Activated CD8-positive, alpha-beta T cell treated with anti-CD3 and anti-CD28 coated beads, Interleukin-2, amount 10 ng/mL, durations not matched to agents 7 days and 5 days (primary cell): ENCODE measurements around the gene BMP2K. TPM values are rescaled to one million over a fixed set of nuclear protein-coding genes. Genes with fewer than 3 reads are reported as not detected.
"Not testable (repeated sequence)": the region's sequence is repeated elsewhere in the genome, so short reads cannot be mapped to it uniquely, and the experiment has no call there.

Experiments
- ATAC-seq: fragments of 150-1000 bp; cut with Tn5 transposase; one replicate; pipeline ENCODE4 v1.10.0; 2021; ENCODE audit warnings: moderate library complexity
- CTCF ChIA-PET: fragments of 350-600 bp; sonication (Branson Sonifier 250); formaldehyde crosslinking; loops from one replicate; lab custom pipeline; 2021; ENCODE audit warnings: antibody characterized with exemption; lab: Charles Lee
- POLR2A ChIA-PET: fragments of 350-600 bp; sonication (Branson Sonifier 250); formaldehyde crosslinking; loops from one replicate; lab custom pipeline; 2021; ENCODE audit warnings: antibody characterized with exemption; lab: Charles Lee
- DNase-seq: peaks from one replicate; pipeline ENCODE4 v3.0.0-alpha.2; 2020
- H3K27ac Mint-ChIP-seq: one replicate; pipeline ENCODE4 v1.8.0; 2021; ENCODE audit warnings: mild to moderate bottlenecking, mixed read lengths
- H3K27me3 Mint-ChIP-seq: one replicate; pipeline ENCODE4 v1.8.0; 2021; ENCODE audit warnings: low read depth, mixed read lengths
- H3K36me3 Mint-ChIP-seq: one replicate; pipeline ENCODE4 v1.8.0; 2021; ENCODE audit warnings: low read depth, mixed read lengths
- H3K4me1 Mint-ChIP-seq: one replicate; pipeline ENCODE4 v1.8.0; 2021; ENCODE audit warnings: low read depth, mixed read lengths
- H3K4me3 Mint-ChIP-seq: one replicate; pipeline ENCODE4 v1.8.0; 2021; ENCODE audit warnings: mild to moderate bottlenecking, mixed read lengths
- H3K9me3 Mint-ChIP-seq: one replicate; pipeline ENCODE4 v1.8.0; 2022; ENCODE audit warnings: mixed read lengths; ENCODE audit not compliant: insufficient read depth
- total RNA-seq, 2 experiments: library from RNA; stranded (reverse); gene quantifications; one replicate each; pipeline ENCODE4 v1.2.3, GENCODE V29; 2021

Gene BMP2K
- total RNA-seq, 2 experiments from 2014 or later = 27.2 to 28.8 TPM

DNA sequence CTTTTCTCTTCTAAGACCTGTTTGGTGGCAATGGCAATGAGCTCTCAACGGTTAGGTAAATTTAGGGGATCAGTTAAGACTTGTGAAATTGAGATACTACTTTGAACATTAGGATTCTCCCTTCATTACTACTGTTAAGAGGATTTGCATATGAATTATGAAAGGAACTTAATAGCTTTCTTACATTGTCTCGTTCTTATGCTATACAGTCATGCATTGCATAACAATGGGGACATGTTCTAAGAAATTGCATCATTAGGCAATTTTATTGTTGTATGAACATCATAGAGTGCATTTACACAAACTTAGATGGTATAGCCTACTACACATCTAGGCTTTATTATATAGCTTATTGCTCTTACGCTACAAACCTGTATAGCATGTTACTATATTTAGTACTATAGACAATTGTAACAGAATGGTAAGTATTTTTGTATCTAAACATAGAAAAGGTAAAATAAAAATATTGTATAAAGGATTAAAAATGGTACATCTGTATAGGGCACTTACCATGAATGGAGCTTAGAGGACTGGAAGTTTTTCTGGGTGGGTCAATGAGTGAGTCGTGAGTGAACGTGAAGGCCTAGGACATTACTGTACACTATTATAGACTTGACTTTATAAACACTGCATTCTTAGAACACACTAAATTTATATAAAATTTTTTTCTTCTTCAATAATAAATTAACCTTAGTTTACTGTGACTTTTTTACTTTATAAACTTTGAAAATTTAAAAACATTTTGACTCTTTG is 100.6 kb downstream of the BMP2K start:
- POLR2A ChIA-PET = no interaction called here
- DNase-seq = no peak
- no peak overlapping the region for H3K27ac Mint-ChIP-seq
- ATAC-seq = no peak
- peaks cover 21% of the 10 kb centered on the region for H3K36me3 Mint-ChIP-seq
- H3K27me3 Mint-ChIP-seq = no peaks in the 10 kb centered on the region
- CTCF ChIA-PET = interaction anchor here (0.8 kb wide), 1 partner anchor 14 kb away, joined by 3 read pairs; no protein-coding TSS in a partner anchor
- H3K4me3 Mint-ChIP-seq = no peak overlapping the region
- no peaks in the 10 kb centered on the region for H3K4me1 Mint-ChIP-seq
- no peaks in the 10 kb centered on the region for H3K9me3 Mint-ChIP-seq

GRCh38 chr4:78878031-78878430 is 101.9 kb downstream of the BMP2K start:
- no peaks in the 10 kb centered on the region for H3K9me3 Mint-ChIP-seq
- H3K27me3 Mint-ChIP-seq = no peaks in the 10 kb centered on the region
- ChIA-PET POLR2A (no interaction called here), CTCF (no interaction called here)
- H3K36me3 Mint-ChIP-seq = peaks cover 11% of the 10 kb centered on the region
- no peak for ATAC-seq
- no peak overlapping the region for H3K4me3 Mint-ChIP-seq
- DNase-seq = no peak
- H3K27ac Mint-ChIP-seq = no peak overlapping the region
- H3K4me1 Mint-ChIP-seq = no peaks in the 10 kb centered on the region

- CTCF ChIA-PET = no interaction called here
- no peak overlapping the region for H3K27ac Mint-ChIP-seq
- H3K4me3 Mint-ChIP-seq = no peak overlapping the region
These were observed 104.8 kb downstream of the BMP2K start for GRCh38 chr4:78880874-78881492.

GRCh38 chr4:78885598-78885997 is 109.4 kb downstream of the BMP2K start:
- no peak for DNase-seq

More at GRCh38 chr4:78880874-78881492, 104.8 kb downstream of the BMP2K start:
- no peak for DNase-seq
- H3K9me3 Mint-ChIP-seq = no peaks in the 10 kb centered on the region
- no peak for ATAC-seq
- H3K4me1 Mint-ChIP-seq = no peaks in the 10 kb centered on the region
- H3K27me3 Mint-ChIP-seq = no peaks in the 10 kb centered on the region
- peaks cover 2% of the 10 kb centered on the region for H3K36me3 Mint-ChIP-seq
- POLR2A ChIA-PET = no interaction called here

GRCh38 chr4:78889955-78890354 is 113.8 kb downstream of the BMP2K start:
- Mint-ChIP-seq H3K4me1 (peaks cover 7% of the 10 kb centered on the region), H3K9me3 (no peaks in the 10 kb centered on the region), H3K27ac (no peak overlapping the region), H3K27me3 (no peaks in the 10 kb centered on the region), H3K4me3 (no peak overlapping the region), H3K36me3 (peaks cover 31% of the 10 kb centered on the region)
- POLR2A ChIA-PET = no interaction called here
- ATAC-seq = no peak
- DNase-seq = no peak
- CTCF ChIA-PET = interaction anchor here (0.7 kb wide), 1 partner anchor 13 kb away, joined by 3 read pairs; no protein-coding TSS in a partner anchor

More at GRCh38 chr4:78885598-78885997, 109.4 kb downstream of the BMP2K start:
- H3K36me3 Mint-ChIP-seq = peaks cover 11% of the 10 kb centered on the region
- H3K9me3 Mint-ChIP-seq = no peaks in the 10 kb centered on the region
- ChIA-PET CTCF (no interaction called here), POLR2A (no interaction called here)
- H3K4me1 Mint-ChIP-seq = peaks cover 6% of the 10 kb centered on the region
- H3K27me3 Mint-ChIP-seq = no peaks in the 10 kb centered on the region
- no peak overlapping the region for H3K27ac Mint-ChIP-seq
- ATAC-seq = no peak
- H3K4me3 Mint-ChIP-seq = no peak overlapping the region

- Mint-ChIP-seq H3K27me3 (no peaks in the 10 kb centered on the region), H3K4me3 (no peak overlapping the region), H3K9me3 (no peaks in the 10 kb centered on the region), H3K36me3 (peaks cover 9% of the 10 kb centered on the region), H3K27ac (no peak overlapping the region), H3K4me1 (no peaks in the 10 kb centered on the region)
- ATAC-seq = no peak
- POLR2A ChIA-PET = no interaction called here
- no peak for DNase-seq
- CTCF ChIA-PET = no interaction called here
These were observed 123.2 kb downstream of the BMP2K start for GRCh38 chr4:78899302-78899701.

DNA sequence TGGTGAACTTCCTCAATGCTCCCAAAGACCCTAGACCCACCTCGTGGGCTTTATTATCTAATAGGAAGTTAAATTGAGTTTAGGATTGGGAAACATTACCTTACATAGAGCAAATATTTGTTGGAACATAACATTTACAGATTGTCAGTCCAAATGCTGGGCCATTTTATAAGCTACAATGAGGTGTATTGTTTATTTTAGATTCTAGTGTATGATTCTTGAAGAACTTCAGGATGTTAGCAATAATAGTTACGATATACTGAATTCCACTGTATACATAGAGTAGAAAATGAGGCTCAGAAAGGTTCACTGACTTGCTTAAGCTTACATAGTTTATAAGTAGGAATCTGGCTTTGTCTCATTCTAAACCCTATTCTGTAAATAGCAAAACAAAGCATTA is 125.7 kb downstream of the BMP2K start:
- no peak for DNase-seq
- no peaks in the 10 kb centered on the region for H3K9me3 Mint-ChIP-seq
- no peaks in the 10 kb centered on the region for H3K36me3 Mint-ChIP-seq
- no peak overlapping the region for H3K27ac Mint-ChIP-seq
- no peaks in the 10 kb centered on the region for H3K27me3 Mint-ChIP-seq
- CTCF ChIA-PET = no interaction called here
- POLR2A ChIA-PET = no interaction called here
- H3K4me1 Mint-ChIP-seq = no peaks in the 10 kb centered on the region
- no peak overlapping the region for H3K4me3 Mint-ChIP-seq
- no peak for ATAC-seq

DNA sequence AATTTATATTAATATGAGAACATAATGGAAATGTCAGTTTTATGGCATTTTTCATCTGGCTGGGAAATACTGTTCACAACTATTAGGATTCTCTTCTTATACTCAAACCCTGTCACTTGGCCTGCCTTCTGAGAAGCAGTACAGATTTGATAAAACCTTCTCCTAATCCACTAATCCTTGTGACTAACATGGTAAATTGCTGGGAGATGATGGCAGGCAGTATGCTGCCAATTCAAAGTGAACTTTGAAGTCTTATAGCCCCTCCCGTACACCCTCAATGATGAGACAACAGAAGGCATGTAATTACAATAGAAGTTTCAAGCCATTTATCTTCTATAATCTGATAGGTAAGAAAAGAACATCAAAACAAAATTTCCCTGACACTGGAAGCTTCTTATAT is 126.1 kb downstream of the BMP2K start:
- no peaks in the 10 kb centered on the region for H3K4me1 Mint-ChIP-seq
- ChIA-PET CTCF (no interaction called here), POLR2A (no interaction called here)
- no peaks in the 10 kb centered on the region for H3K9me3 Mint-ChIP-seq
- H3K4me3 Mint-ChIP-seq = no peak overlapping the region
- ATAC-seq = no peak
- no peak overlapping the region for H3K27ac Mint-ChIP-seq
- DNase-seq = no peak
- H3K27me3 Mint-ChIP-seq = no peaks in the 10 kb centered on the region
- H3K36me3 Mint-ChIP-seq = no peaks in the 10 kb centered on the region

GRCh38 chr4:78904143-78904542 is 128.0 kb downstream of the BMP2K start:
- no peak overlapping the region for H3K27ac Mint-ChIP-seq
- CTCF ChIA-PET = no interaction called here

DNA sequence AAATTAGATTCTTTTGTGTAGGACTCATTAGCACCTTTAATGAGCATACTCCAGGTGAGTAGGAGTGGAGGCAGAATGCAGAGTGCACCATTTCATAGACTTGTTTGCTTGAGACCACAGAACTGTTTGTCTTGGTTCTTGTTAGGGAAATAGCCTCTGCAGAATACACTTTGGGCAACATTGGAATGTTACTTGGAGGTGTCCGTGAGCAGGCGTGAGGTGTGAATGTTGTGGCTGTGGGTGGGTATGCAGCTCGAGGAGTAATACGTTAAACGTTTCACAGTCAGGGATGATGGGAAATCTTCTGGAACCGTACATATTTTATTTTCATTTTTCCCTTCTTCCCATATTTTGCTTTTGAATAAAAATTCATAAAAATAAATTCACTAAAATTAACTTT is 131.5 kb downstream of the BMP2K start:
- DNase-seq = no peak
- ChIA-PET POLR2A (no interaction called here), CTCF (no interaction called here)
- Mint-ChIP-seq H3K36me3 (peaks cover 27% of the 10 kb centered on the region), H3K9me3 (no peaks in the 10 kb centered on the region), H3K4me3 (no peak overlapping the region), H3K27ac (no peak overlapping the region), H3K4me1 (no peaks in the 10 kb centered on the region), H3K27me3 (no peaks in the 10 kb centered on the region)
- ATAC-seq = no peak

More at GRCh38 chr4:78904143-78904542, 128.0 kb downstream of the BMP2K start:
- H3K36me3 Mint-ChIP-seq = peaks cover 3% of the 10 kb centered on the region
- no peak for ATAC-seq
- H3K27me3 Mint-ChIP-seq = no peaks in the 10 kb centered on the region
- POLR2A ChIA-PET = no interaction called here
- no peak overlapping the region for H3K4me3 Mint-ChIP-seq
- H3K9me3 Mint-ChIP-seq = no peaks in the 10 kb centered on the region
- no peak for DNase-seq
- H3K4me1 Mint-ChIP-seq = no peaks in the 10 kb centered on the region

- H3K4me3 Mint-ChIP-seq, POLR2A ChIA-PET, DNase-seq, H3K27me3 Mint-ChIP-seq, ATAC-seq, H3K9me3 Mint-ChIP-seq, H3K4me1 Mint-ChIP-seq, H3K27ac Mint-ChIP-seq, CTCF ChIA-PET: not testable (repeated sequence)
- H3K36me3 Mint-ChIP-seq = peaks cover 29% of the 10 kb centered on the region
These were observed 132.8 kb downstream of the BMP2K start for GRCh38 chr4:78908974-78909373.

DNA sequence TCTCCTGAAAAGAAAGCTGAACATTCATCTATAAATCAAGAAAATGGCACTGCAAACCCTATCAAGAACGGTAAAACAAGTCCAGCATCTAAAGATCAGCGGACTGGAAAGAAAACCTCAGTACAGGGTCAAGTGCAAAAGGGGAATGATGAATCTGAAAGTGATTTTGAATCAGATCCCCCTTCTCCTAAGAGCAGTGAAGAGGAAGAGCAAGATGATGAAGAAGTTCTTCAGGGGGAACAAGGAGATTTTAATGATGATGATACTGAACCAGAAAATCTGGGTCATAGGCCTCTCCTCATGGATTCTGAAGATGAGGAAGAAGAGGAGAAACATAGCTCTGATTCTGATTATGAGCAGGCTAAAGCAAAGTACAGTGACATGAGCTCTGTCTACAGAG is 134.5 kb downstream of the BMP2K start:
- no peak for DNase-seq
- Mint-ChIP-seq H3K27ac (no peak overlapping the region), H3K4me3 (no peak overlapping the region), H3K4me1 (no peaks in the 10 kb centered on the region), H3K36me3 (peaks cover 37% of the 10 kb centered on the region), H3K9me3 (no peaks in the 10 kb centered on the region), H3K27me3 (no peaks in the 10 kb centered on the region)
- no peak for ATAC-seq
- ChIA-PET POLR2A (no interaction called here), CTCF (no interaction called here)
